Endothelial cell of umbilical vein (primary cell): ENCODE measurements around the gene SLC22A23. TPM values are rescaled to one million over a fixed set of nuclear protein-coding genes. Genes with fewer than 3 reads are reported as not detected.
A peak's percentile ranks its signal among the peaks of the same experiment; 100 is the strongest.

Experiments used
- BruUV-seq: library from RNA; stranded (reverse); fragments of 400-500 nt; replicated peaks from 2 replicates; lab custom pipeline; 2021; lab: Mats Ljungman, UMichigan
- CTCF ChIA-PET: fragments of 300-600, 350-600 bp; sonication (Branson Sonifier 250); formaldehyde crosslinking; loops from one replicate; lab custom pipeline; 2021; ENCODE audit warnings: antibody characterized with exemption, inconsistent platforms; lab: Charles Lee
- POLR2A ChIA-PET: fragments of 300-600, 350-600 bp; sonication (Branson Sonifier 250); formaldehyde crosslinking; loops from one replicate; lab custom pipeline; 2021; ENCODE audit warnings: antibody characterized with exemption, inconsistent platforms; lab: Charles Lee
- DNase-seq: peaks from one replicate; pipeline ENCODE4 v3.0.0-alpha.2; 2011; ENCODE audit warnings: low read depth, low spot score
- FAIRE-seq: peaks from 2 replicates; lab custom pipeline; 2011; peaks lifted over from hg19 to GRCh38; lab: Jason Lieb, UNC
- H2AFZ ChIP-seq: 2 replicates; pipeline ENCODE4 v1.6.0; 2012; ENCODE audit warnings: low read depth, low read length, control low read depth, inconsistent platforms
- H3K27ac ChIP-seq: 2 replicates; pipeline ENCODE4 v1.5.1; 2011; ENCODE audit warnings: low read depth, mild to moderate bottlenecking, control low read depth, low read length, moderate library complexity; ENCODE audit not compliant: insufficient read depth
- H3K27me3 ChIP-seq, 2 experiments: 2 replicates each; pipeline versions ENCODE4 v1.6.0 to v1.6.1; 2011; ENCODE audit warnings: low read length in 2 of 2, mixed read lengths in 1 of 2; ENCODE audit not compliant: control insufficient read depth in 2 of 2, insufficient read depth in 2 of 2
- H3K36me3 ChIP-seq, 2 experiments: 2 replicates in 1 of 2; 3 replicates in 1 of 2; pipeline ENCODE4 v1.5.1; 2011; ENCODE audit warnings: low read length in 2 of 2, mild to moderate bottlenecking in 1 of 2, moderate library complexity in 1 of 2; ENCODE audit not compliant: control insufficient read depth in 2 of 2, insufficient read depth in 2 of 2; ENCODE audit errors: extremely low read depth in 1 of 2
- H3K4me1 ChIP-seq: 3 replicates; pipeline ENCODE4 v1.5.1; 2011; ENCODE audit warnings: mild to moderate bottlenecking, low read length; ENCODE audit not compliant: control insufficient read depth, insufficient read depth; ENCODE audit errors: extremely low read depth
- H3K4me2 ChIP-seq: 2 replicates; pipeline ENCODE4 v1.6.1; 2011; ENCODE audit warnings: low read length, control low read depth, mixed read lengths; ENCODE audit not compliant: insufficient read depth
- H3K4me3 ChIP-seq, 3 experiments: fragments of 200-600 bp in 1 of 3; sonication (generic), shearing (Covaris generic) in 1 of 3; replicated peaks in 1 of 3; 2 replicates each; pipeline ENCODE4 v1.5.1; 2011 to 2016; ENCODE audit warnings: control low read depth in 3 of 3, low read length in 3 of 3, mild to moderate bottlenecking in 2 of 3, inconsistent platforms in 1 of 3, low read depth in 1 of 3, moderate library complexity in 1 of 3; ENCODE audit not compliant: insufficient read depth in 1 of 3
- H3K79me2 ChIP-seq: 2 replicates; pipeline ENCODE4 v1.6.0; 2012; ENCODE audit warnings: low read length, inconsistent platforms; ENCODE audit not compliant: control insufficient read depth, insufficient read depth
- H3K9ac ChIP-seq: replicated peaks from 2 replicates; pipeline ENCODE3; 2011; ENCODE audit warnings: low read length, control low read depth; ENCODE audit not compliant: insufficient read depth; ENCODE audit errors: extremely low read depth
- H3K9me1 ChIP-seq: replicated peaks from 3 replicates; pipeline ENCODE4 v1.6.0; 2011; ENCODE audit warnings: mild to moderate bottlenecking, low read length; ENCODE audit not compliant: control insufficient read depth, insufficient read depth; ENCODE audit errors: extremely low read depth
- H3K9me3 ChIP-seq: replicated peaks from 2 replicates; pipeline ENCODE4 v1.5.1; 2012; ENCODE audit warnings: low read length, inconsistent platforms; ENCODE audit not compliant: control insufficient read depth, insufficient read depth
- H4K20me1 ChIP-seq: replicated peaks from 2 replicates; pipeline ENCODE3; 2011; ENCODE audit warnings: mild to moderate bottlenecking, low read length; ENCODE audit not compliant: control insufficient read depth, insufficient read depth; ENCODE audit errors: extremely low read depth
- EZH2 ChIP-seq: IDR thresholded peaks from 2 replicates; pipeline ENCODE4 v1.6.1; 2012; ENCODE audit warnings: borderline replicate concordance, low read depth, mild to moderate bottlenecking, moderate library complexity, low read length, inconsistent platforms; ENCODE audit not compliant: severe bottlenecking
- FOS ChIP-seq: IDR thresholded peaks from 2 replicates; pipeline ENCODE4 v1.6.1; 2011; ENCODE audit warnings: mild to moderate bottlenecking, low read length, moderate library complexity, borderline replicate concordance; ENCODE audit not compliant: insufficient read depth
- POLR2A ChIP-seq: IDR thresholded peaks from 2 replicates; pipeline ENCODE4 v1.6.1; 2012; ENCODE audit warnings: low read depth, mild to moderate bottlenecking, control low read depth, low read length
- dilution Hi-C: fragments of 300-500 bp; cut with MboI; formaldehyde crosslinking; loops from one replicate; pipeline ENCODE4 v1.15.0; 2019; ENCODE audit warnings: low sequenced_read_pairs; ENCODE audit not compliant: extremely low pct_ligation_motif_present
- intact Hi-C: fragments of 100-400 bp; cut with micrococcal nuclease; formaldehyde crosslinking; loops from one replicate; pipeline ENCODE4 v1.10.0; 2022
- polyA plus RNA-seq, 4 experiments: library from polyadenylated mRNA; depleted of rRNA in 3 of 4; stranded (reverse) in 3 of 4; unstranded in 1 of 4; fragments of >200 nt; gene quantifications; 2 replicates each; pipeline versions ENCODE4 v1.2.1 to v1.2.3, GENCODE V29; 2011 to 2012; ENCODE audit warnings: missing spikeins in 1 of 4
- total RNA-seq: library from RNA; stranded (reverse); gene quantifications from 2 replicates; pipeline ENCODE4 v1.2.3, GENCODE V29; 2021
- TF ChIP-seq, protein P1 (sequence below): IDR thresholded peaks from 2 replicates; pipeline ENCODE4 v1.6.1; 2011; ENCODE audit not compliant: insufficient read depth, insufficient read length
- TF ChIP-seq, protein P2 (sequence below), 2 donors: IDR thresholded peaks; 1 replicate in 1 of 2; 2 replicates in 1 of 2; pipeline ENCODE4 v1.5.1; 2011; ENCODE audit warnings: low read length in 2 of 2, mild to moderate bottlenecking in 2 of 2, moderate library complexity in 2 of 2, control low read depth in 1 of 2, inconsistent platforms in 1 of 2, low read depth in 1 of 2; ENCODE audit not compliant: insufficient read depth in 1 of 2; ENCODE audit errors: extremely low read depth in 1 of 2

SLC22A23 gene
- total and polyA plus RNA-seq, 2 donors (not counting 3 experiments of a cell fraction or from before 2014, with no cell fraction given) = 4.2 to 14.3 TPM

DNA sequence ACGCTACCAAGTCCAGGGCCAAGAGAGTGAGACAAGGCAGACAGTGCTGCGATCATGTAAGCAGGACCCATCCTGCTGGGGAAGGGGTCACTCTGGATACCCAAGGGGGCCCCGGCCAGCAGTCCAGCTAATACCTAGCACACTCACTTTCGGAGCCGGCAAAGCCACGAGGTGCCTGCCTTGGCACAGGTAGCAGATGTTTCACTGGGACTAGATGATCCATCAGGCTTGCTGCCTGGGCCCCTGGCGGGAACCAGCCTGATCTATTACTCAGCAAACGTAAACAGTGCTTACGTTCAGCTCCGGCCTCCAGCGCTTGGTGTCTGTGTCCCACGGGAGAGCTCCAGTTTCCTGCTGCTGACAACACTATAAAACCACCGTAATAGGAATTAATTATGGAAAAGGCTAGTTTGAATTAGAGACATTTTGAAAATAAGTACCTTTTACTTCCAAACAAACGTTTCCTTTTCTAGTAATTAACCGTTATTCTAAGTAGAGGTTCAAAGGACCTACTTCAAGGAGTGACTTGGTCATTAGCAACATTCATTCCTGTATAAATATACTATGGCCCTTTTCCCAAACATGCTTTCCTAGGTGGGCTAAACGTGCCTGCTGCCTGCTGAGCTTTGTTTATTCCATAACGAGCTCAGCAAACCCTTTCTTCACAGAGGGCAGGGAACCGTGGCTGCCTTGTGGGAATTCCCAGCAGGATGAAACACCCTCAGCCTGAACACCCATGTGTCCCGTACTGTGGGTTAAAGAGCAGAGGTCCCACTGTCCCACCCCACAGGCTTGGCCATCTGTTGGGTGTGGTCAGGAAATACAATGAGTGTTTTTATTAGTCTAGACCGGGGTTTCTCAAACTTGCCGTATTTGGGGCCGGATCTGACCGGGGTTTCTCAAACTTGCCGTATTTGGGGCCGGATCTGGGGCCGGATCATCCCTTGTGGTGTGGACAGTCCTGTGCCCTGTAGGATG lies 18.4 kb downstream of the SLC22A23 start:
- H3K9ac ChIP-seq = no peak overlapping the region
- H3K4me1 ChIP-seq = no peaks in the 10 kb centered on the region
- no peaks in the 10 kb centered on the region for H3K36me3 ChIP-seq
- no peak for DNase-seq
- no TSS peak for BruUV-seq
- TF ChIP-seq POLR2A = no peak
- TF ChIP-seq, protein P1, sequence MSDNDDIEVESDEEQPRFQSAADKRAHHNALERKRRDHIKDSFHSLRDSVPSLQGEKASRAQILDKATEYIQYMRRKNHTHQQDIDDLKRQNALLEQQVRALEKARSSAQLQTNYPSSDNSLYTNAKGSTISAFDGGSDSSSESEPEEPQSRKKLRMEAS = no peak
- TF ChIP-seq, protein P2, sequence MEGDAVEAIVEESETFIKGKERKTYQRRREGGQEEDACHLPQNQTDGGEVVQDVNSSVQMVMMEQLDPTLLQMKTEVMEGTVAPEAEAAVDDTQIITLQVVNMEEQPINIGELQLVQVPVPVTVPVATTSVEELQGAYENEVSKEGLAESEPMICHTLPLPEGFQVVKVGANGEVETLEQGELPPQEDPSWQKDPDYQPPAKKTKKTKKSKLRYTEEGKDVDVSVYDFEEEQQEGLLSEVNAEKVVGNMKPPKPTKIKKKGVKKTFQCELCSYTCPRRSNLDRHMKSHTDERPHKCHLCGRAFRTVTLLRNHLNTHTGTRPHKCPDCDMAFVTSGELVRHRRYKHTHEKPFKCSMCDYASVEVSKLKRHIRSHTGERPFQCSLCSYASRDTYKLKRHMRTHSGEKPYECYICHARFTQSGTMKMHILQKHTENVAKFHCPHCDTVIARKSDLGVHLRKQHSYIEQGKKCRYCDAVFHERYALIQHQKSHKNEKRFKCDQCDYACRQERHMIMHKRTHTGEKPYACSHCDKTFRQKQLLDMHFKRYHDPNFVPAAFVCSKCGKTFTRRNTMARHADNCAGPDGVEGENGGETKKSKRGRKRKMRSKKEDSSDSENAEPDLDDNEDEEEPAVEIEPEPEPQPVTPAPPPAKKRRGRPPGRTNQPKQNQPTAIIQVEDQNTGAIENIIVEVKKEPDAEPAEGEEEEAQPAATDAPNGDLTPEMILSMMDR (IDR thresholded peaks at IDR 0.05; ENCODE audit: extremely low read depth in 1 of 2, insufficient read depth in 1 of 2, low read depth in 1 of 2, low read length in 2 of 2) = no peak
- TF ChIP-seq FOS = no peak
- no peak for TF ChIP-seq EZH2
- intact Hi-C loops = no loop called here
- H4K20me1 ChIP-seq = no peaks in the 10 kb centered on the region
- no peak overlapping the region for H3K4me3 ChIP-seq
- H3K9me3 ChIP-seq = no peaks in the 10 kb centered on the region
- H2AFZ ChIP-seq = no peak overlapping the region
- CTCF ChIA-PET = interaction anchor here (1.0 to 1.4 kb wide), 2 partner anchors 28 to 98 kb away, joined by 3 to 6 read pairs; no protein-coding TSS in a partner anchor
- no peak overlapping the region for H3K27ac ChIP-seq
- H3K79me2 ChIP-seq = no peaks in the 10 kb centered on the region
- no peaks in the 10 kb centered on the region for H3K9me1 ChIP-seq
- no peak overlapping the region for H3K4me2 ChIP-seq
- no peaks in the 10 kb centered on the region for H3K27me3 ChIP-seq
- peak; percentile 48 for FAIRE-seq
- POLR2A ChIA-PET = no interaction called here
- dilution Hi-C loops = no loop called here
